KBM-7 (cell line): ENCODE measurements around the gene SCGB1D1.
"Not testable (repeated sequence)": the region's sequence is repeated elsewhere in the genome, so short reads cannot be mapped to it uniquely, and the experiment has no call there.

Experiments used
- DNase-seq: peaks from one replicate; pipeline ENCODE4 v3.0.0-alpha.2; 2015
- in situ Hi-C: fragments of 300-500 bp; cut with MboI; formaldehyde crosslinking; loops from 2 replicates; pipeline ENCODE4 v1.14.3; 2020; ENCODE audit warnings: low sequenced_read_pairs, low pct_unique_long_range_greater_than_20kb, mixed read lengths

SCGB1D1 gene

GRCh38 chr11:62153617-62154016, 36.4 kb upstream of the SCGB1D1 start:
- in situ Hi-C loops: no loop called here
- DNase-seq: no peak

GRCh38 chr11:62157603-62158002, 32.4 kb upstream of the SCGB1D1 start:
- DNase-seq: no peak
- in situ Hi-C loops: no loop called here

GRCh38 chr11:62166371-62166770, 23.6 kb upstream of the SCGB1D1 start:
- DNase-seq: no peak
- in situ Hi-C loops: no loop called here

GRCh38 chr11:62169448-62169847, 20.6 kb upstream of the SCGB1D1 start:
- DNase-seq: no peak
- in situ Hi-C loops: no loop called here

GRCh38 chr11:62169935-62170334, 20.1 kb upstream of the SCGB1D1 start:
- DNase-seq: no peak
- in situ Hi-C loops: no loop called here

- DNase-seq: peak; percentile 88
- in situ Hi-C loops: no loop called here
Measured at GRCh38 chr11:62171261-62171723, 18.7 kb upstream of the SCGB1D1 start.

- in situ Hi-C loops: no loop called here
- DNase-seq: no peak
Measured at GRCh38 chr11:62172294-62172693, 17.7 kb upstream of the SCGB1D1 start.

GRCh38 chr11:62176766-62177165, 13.2 kb upstream of the SCGB1D1 start:
- in situ Hi-C loops: no loop called here

GRCh38 chr11:62179995-62180394, 10.0 kb upstream of the SCGB1D1 start:
- in situ Hi-C loops: no loop called here
- no peak for DNase-seq

More at GRCh38 chr11:62176766-62177165, 13.2 kb upstream of the SCGB1D1 start:
- no peak for DNase-seq

- in situ Hi-C loops: no loop called here
- DNase-seq: no peak
Measured at GRCh38 chr11:62181097-62181496, 8.9 kb upstream of the SCGB1D1 start.

GRCh38 chr11:62182147-62182891, 7.7 kb upstream of the SCGB1D1 start:
- no peak for DNase-seq
- in situ Hi-C loops: no loop called here

- in situ Hi-C loops: no loop called here
- no peak for DNase-seq
Measured at GRCh38 chr11:62186195-62186594, 3.8 kb upstream of the SCGB1D1 start.

- no peak for DNase-seq
- in situ Hi-C loops: no loop called here
Measured at GRCh38 chr11:62193952-62194351, 3.9 kb downstream of the SCGB1D1 start.

GRCh38 chr11:62195010-62195409, 5.0 kb downstream of the SCGB1D1 start:
- DNase-seq, in situ Hi-C loops: not testable (repeated sequence)

- DNase-seq: peak; percentile 8
- in situ Hi-C loops: no loop called here
Measured at GRCh38 chr11:62195945-62196344, 5.9 kb downstream of the SCGB1D1 start.

- DNase-seq: not testable (repeated sequence)
Measured at GRCh38 chr11:62197400-62197799, 7.4 kb downstream of the SCGB1D1 start.

GRCh38 chr11:62201376-62201775, 11.4 kb downstream of the SCGB1D1 start:
- DNase-seq: no peak
- in situ Hi-C loops: no loop called here

More at GRCh38 chr11:62197400-62197799, 7.4 kb downstream of the SCGB1D1 start:
- in situ Hi-C loops: not testable (repeated sequence)

GRCh38 chr11:62202910-62203309, 12.9 kb downstream of the SCGB1D1 start:
- DNase-seq: no peak
- in situ Hi-C loops: no loop called here

- no peak for DNase-seq
- in situ Hi-C loops: no loop called here
Measured at GRCh38 chr11:62204430-62204829, 14.4 kb downstream of the SCGB1D1 start.

- in situ Hi-C loops: no loop called here
- DNase-seq: no peak
Measured at GRCh38 chr11:62205441-62205840, 15.4 kb downstream of the SCGB1D1 start.
